NCI-H1105 (cell line): ENCODE data around the gene PCGF2.
"Not testable (repeated sequence)": the region's sequence is repeated elsewhere in the genome, so short reads cannot be mapped to it uniquely, and the experiment has no call there.

Experiments
- DNase-seq: peaks from one replicate; lab custom pipeline; 2025; lab: John Stamatoyannopoulos, UW

The PCGF2 gene

DNA sequence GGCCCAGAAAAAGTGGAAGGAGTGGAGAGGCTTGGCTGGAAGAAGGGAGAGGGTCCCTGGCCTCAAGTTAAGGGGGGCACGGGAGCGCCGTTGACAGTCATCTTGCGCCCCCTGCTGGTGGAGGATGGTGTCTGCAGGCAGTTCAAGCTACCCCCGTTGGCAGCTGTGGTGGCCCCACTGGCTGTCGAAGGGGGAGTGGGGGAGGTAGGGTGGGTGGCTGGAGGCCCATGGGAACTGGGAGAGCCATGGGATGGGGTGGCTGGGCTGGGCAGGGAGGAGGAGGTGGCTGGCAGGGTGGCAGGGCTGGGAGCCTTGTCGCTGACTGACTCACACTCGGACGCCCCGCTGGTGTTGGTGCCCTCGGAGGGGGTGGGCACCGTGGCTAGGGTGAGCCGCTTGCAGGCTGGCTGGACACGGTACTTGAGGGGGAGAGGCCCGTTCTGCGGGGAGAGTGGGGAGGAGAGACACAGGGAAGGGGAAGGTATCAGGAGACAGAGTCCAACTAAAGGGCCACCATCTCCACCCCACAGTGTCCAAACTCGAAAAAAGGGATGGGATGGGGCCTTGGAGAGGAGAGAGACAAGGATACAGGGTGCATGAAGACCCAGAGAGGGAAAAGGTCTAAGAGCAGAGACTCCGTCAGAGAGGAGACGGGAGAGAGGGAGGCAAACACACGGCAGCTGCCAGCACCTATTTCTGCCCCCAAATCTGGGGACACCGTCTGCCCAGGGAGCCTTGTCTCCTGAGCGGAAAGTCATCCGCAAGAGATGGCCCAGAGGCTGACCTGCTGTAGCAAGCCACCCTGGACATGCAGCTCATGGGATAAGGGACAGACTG lies 12.8 kb downstream of the PCGF2 start:
- peak; percentile 9 for DNase-seq

DNA sequence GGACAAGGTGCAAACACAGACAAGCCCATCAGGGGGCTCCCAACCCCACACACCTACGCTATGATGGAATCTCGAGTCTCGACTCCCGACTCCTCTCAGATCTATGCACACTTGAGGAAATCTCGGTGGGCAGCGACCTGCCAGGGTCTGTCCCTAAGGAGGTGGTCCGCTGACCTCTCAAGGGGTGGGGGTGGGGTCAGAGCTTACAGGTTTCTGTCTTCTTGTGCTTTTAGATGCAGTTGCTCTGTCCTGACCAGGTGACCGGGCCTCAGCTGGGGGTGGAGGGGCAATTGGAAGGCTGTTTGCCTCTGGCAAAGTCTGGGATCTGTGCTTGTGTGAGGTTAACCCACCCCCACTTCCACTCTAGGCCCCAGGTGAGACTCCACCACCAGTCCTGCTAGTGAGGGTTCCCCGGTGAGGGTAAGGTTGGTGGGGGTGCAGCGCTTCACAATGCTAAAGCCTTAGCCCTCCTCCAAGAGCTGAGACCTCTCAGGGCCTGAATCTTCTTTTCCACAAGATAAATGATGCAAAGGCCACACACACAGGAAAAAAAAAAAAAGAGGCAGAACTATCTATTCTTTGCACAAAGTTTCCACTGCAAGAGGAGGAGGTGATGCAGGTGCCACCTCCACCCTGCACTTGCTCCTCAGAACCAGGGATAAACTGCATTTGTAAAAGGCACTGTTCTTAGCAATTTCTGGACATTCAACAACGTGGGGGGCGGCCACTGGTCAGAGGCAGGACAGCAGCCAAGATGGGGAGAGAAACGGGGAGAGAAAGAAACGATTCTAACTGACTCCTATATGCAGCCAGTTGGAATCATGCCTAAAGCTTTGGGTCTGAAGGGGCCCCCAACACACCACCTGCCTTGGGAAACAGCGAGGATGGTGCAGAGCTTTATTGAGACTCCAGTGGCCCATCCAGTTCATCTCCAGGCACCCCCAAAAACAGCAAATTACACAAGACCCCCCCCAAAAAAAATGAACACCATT lies 13.9 kb downstream of the PCGF2 start:
- DNase-seq = no peak

DNA sequence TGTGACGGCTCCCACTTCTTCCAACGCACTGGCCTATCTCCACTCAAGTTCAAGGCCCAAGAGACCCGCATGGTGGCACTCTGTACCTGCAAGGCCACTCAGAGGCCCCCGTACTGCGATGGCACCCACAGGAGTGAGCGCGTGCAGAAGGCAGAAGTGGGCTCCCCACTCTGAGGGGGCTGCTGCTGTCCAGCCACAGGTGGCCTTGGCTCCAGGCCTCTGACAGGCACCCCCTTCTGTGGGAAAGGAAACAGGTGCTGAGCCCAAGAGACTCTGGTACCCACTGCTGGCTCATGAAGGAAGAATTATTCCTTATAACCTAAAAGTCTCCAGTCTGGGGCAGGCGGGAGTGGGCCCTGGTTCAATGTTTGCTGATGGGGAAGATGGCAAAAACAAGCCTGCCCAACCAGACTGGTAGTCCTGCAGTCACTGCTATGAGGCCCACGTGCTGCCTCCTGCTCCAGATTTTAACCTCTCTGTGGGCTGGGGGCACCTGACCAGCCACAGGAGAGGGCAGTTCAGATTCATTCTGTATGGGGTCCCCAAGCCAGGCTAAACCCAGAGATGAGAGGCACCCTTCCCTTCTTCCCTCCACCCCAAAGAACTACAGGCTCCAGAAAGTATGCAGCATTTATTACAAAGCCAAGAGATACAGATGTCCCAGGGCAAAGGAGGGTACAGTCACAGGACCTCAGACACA lies 14.7 kb downstream of the PCGF2 start:
- no peak for DNase-seq

DNA sequence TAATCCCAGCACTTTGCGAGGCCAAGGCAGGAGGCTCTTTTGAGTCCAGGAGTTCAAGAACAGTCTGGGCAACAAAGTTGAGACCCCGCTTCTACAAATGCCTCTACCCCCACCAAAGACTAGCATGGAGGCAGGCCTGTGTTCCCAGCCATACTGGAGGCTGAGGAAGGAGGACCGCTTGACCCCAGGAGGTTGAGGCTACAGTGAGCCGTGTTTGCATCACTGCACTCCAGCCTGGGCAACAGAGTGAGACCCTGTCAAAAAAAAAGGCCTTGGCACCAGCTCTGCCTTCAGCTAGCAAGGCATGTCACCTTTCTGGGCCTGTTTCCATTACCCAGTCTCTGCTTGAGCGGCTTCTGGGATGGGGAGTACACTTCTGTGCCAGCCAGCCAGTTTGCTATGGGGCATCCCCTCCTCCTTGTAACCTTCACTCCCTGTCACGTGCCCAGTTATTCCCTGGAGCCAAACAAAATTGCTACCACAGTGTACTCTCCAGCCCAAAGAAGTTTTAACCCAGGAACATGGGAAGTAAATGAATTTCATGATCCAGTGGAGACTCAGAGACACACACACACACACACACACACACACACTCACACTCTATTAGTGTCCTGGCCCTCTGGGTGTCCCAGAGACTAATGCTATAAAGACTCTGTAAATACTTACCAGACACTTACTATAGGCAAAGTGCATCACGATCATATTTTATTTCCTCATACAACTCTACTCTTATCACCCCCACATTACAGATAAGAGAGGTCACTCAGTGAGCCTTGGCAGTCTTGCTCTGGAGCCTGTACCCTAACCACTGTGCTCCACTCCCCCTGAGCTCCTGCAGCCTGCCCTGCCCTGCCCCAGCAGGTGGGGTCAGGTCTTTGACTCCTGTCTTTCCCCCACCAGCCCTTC lies 15.5 kb downstream of the PCGF2 start:
- no peak for DNase-seq

DNA sequence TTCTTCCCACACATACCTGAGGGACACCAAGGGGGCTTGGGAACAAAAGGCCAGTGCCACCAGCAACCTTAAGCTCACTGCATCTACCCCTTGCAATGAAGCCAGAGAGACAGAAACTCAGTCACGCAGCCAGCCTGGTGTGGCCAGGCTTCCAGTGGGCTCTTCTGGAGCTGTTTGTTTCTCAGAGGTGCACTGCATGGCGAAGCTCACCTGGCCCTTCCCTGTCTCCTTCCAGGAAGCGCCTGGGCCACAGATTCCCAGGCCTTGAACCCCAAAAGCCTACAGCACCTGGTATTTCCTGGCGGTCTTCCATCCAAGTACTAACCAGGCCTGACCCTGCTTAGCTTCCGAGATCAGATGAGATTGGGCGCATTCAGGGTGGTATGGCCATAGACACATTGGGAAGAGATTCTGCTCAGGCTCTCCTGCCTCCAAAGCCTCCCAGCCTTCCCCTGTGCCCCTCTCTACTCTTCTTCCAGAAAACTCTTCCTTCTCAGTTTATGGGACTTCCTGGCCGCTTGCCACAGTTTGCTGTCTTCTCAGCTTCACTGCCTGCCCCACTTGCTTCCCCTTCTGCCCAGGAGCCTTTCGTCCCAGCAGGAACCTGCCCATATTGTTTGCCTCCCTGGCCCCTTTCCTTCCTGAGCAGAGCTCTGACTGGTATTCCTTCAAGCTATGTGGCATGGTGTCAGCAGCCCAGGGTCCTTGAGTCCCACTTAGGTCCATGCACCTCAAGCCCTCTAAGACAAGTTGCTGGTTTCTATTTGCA lies 16.4 kb downstream of the PCGF2 start:
- no peak for DNase-seq

DNA sequence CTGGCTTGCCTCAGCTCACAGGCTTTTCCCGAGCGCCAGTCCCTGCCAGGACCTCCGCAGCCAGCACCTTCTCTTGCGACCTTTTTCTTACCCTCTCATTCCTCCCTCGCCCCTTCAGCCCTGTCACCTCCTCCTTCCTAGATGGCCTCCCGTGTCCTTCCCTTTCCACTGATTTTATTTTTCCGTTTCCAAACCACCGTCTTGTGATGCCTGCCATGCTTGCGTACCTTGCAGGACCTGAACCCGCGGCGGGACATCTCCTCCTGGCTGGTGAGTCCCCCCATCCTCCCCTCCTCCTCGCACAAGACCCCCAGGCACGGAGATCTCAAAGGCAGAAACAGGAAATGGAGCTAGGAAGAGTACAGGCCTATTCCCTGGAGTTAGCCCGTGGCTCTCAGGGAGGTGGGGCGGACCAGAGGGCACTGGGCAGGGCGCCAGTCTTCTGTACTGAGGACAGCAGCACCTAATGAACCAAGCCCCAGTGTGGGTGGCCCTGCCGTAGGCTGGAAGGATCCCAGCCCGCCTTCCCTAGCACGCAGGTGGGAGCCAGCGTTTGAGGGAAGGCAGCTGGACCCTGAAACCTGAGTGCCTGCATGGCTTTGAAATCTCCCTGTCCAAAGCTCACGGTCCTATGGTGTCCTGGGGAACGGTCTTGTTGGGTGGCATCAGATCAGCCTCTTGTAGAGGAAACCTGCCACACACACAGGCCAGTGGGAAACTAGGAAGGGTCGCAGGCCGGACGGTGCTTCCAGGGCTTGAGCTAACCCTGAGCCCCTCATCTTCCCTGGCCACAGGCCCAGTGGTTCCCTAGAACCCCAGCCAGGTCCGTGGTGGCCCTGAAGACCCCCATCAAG lies 17.4 kb downstream of the PCGF2 start:
- peak; percentile 71 for DNase-seq

DNA sequence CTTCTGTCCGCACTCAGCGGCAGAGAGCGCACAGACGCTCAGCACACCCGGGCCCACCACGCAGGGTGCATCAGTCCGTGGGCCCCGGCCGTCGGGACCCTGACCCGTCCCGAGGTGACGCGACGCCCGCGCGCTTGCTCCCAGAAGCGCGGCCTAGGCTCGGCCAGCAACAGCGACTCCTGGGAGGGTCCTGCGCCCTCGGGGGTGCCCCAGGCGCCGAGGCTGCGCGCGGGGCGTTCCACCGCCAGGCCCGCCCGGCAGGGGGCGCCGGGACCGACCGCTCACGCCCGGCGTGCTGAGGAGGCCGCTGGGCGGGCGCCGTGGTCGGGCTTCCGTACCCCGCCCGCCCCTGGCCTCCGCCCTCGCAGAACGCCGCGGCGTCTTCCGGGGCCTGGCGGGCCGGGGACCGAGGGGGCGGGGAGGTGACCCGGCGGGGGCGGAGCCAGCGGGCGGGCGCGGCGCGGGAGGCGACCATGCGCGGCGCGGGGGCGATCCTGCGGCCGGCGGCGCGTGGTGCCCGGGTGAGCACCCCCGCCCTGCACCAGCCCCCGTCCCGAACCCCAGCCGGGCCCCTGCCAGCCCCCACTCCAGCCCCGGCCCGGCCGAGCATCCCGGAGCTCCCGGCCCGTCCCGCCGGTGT lies 18.1 kb downstream of the PCGF2 start, which contains the start of gene CISD3:
CISD3 (plus strand) TSS at position 456 of the 640 bp plus-strand sequence; CDS start at position 474, 18 bp downstream.
- peak; percentile 74 for DNase-seq

DNA sequence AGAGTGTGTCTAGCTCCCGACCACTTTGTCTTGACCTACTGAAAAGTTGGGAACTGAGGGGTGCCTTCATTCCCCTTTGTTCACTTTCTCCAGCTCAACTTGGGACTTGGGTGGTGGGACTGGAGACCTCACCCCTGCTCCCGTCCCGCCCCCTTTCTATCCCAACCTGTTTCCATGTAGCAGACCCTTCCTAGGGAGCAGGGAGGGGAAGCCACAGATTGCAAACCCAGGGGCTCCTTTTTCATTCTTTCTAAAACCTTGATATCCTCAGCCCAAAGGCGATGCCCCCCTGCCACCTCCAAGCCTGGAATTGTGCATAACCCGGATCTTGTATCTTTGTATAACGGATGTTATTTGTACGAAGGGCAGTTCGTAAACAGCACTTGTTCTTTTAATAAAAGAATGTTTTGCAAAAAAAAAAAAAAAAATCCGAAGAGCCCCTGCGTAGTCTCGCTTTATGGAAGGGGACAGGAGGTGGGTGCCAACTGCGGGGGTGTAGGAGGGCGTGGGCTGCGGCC lies 18.7 kb downstream of the PCGF2 start:
- no peak for DNase-seq

DNA sequence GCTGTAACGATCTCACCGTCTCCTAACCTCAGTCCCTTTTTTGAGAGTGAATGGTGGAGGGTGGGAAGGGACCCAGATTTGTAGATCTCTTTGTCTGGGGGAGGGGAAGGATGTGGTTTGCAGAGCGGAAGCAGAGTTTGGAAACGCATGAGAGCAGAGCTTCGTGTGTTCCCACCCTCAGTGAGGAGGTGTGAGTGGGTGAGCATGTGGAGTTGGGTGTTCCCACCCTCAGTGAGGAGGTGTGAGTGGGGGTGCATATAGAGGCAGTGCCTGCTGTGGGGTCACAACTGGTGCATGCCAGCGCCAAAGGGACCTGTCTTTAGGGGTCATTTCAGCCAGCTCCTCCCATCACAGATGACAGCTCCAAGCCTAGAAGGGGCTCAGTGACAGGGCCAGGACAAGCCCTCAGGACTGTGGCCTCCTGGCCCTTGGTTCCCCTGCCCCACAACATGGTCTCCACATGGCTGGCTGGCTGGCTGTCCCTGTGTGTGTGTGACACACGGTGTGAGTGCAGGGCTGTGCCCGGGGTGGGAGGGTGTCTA lies 19.8 kb downstream of the PCGF2 start:
- no peak for DNase-seq

DNA sequence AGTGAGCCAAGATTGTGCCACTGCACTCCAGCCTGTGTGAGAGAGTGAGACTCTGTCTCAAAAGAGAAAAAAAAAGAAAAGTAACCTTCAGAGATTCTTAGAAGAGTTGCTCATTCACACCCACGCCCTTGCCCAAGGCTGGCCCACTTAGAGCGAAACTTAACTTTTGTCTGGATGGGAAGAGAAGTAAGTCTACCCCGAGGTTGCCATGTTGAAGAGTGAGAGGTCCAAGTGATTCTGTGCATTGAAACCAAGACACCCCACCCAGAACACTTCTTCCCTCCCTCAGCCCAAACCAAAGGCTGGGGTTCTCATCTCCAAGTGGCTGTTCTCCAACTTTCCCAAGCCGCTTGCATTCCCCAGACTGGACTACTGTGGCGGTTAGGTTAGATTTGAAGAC lies 20.4 kb downstream of the PCGF2 start:
- DNase-seq = no peak

DNA sequence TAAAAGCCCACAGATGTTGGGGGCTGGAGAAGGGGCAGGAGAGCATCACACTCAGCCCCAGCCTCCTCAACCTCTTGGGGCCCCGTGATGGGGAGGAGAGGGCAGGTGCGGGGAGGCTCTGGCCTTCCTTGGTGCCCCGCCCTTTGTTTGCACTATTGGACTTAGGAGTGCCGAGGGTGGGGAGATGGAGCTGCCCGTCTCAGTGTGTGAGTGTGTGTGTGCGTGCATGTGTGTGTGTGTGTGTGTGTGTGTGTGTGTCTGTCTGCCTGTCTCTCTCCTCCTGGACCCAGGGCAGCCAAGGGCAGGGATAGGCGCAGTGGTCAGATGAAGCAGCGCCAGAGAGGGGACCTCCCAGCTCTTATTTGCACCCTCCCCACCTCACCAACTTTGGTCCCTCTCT lies 22.0 kb downstream of the PCGF2 start:
- DNase-seq = not testable (repeated sequence)

DNA sequence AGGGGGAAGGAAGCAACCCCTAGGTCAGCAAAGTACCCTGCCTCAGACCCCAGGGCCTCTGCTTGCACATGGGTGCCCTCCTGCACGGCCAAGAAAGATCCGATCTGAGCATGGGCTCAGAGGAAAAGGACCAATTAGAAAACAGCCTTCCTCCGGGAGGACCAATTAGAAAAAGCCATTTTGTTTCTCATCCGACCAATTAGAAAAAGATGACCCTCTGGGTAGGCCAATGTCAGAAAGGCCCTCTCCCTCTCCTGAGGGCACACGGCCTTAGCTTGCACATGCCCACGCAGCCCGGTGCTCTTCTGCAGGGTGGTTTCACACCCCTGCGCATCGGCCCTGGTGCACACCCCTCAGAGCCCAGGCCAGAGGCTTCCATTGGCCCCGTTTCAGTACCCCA lies 23.1 kb downstream of the PCGF2 start:
- DNase-seq = no peak

DNA sequence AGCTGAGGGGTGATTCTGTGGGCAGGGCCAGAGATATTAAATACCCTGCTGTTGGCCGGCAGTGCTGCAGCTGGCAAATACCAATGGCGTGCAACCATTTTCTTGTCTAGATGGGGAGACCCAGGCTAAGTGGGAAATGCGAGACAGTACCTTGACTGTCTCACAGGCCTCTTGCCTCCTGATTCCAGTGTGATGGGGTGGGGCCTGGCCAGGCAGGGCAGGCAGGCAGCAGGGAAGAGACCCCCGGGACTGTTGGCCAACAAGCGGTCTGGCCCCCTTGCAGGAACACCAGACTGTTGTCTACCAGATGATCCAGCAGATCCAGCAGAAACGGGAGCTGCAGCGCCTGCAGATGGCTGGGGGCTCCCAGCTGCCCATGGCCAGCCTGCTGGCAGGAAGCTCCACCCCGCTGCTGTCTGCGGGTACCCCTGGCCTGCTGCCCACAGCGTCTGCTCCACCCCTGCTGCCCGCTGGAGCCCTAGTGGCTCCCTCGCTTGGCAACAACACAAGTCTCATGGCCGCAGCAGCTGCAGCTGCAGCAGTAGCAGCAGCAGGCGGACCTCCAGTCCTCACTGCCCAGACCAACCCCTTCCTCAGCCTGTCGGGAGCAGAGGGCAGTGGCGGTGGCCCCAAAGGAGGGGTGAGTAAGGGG lies 23.7 kb downstream of the PCGF2 start:
- DNase-seq = peak; percentile 82

DNA sequence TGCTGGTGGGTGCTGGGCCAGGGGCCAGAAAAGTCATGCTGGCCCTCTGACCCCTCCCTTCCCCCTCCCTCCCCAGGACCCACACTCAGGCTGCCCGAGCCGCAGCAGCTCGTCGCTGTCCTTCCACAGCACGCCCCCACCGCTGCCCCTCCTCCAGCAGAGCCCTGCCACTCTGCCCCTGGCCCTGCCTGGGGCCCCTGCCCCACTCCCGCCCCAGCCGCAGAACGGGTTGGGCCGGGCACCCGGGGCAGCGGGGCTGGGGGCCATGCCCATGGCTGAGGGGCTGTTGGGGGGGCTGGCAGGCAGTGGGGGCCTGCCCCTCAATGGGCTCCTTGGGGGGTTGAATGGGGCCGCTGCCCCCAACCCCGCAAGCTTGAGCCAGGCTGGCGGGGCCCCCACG lies 26.3 kb downstream of the PCGF2 start:
- DNase-seq = no peak

DNA sequence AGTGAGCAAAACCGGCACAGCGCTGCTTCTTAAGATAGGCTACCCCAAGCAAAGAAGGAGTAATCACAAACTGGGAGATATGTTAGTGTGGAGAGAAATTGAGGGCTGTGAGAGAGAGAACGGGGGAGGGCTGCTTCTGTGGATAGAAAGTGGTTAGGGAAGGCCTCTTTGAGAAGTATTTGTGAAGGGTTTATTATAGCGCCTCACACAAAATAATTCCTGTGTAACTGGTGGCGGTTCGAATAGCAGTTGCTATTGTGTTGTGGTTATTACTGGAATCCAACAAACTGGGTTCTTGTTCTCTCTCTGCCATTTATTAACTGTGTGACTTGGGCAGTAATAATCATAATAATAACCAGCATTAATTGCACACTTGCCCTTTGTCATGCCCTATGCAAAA lies 27.2 kb downstream of the PCGF2 start:
- no peak for DNase-seq

DNA sequence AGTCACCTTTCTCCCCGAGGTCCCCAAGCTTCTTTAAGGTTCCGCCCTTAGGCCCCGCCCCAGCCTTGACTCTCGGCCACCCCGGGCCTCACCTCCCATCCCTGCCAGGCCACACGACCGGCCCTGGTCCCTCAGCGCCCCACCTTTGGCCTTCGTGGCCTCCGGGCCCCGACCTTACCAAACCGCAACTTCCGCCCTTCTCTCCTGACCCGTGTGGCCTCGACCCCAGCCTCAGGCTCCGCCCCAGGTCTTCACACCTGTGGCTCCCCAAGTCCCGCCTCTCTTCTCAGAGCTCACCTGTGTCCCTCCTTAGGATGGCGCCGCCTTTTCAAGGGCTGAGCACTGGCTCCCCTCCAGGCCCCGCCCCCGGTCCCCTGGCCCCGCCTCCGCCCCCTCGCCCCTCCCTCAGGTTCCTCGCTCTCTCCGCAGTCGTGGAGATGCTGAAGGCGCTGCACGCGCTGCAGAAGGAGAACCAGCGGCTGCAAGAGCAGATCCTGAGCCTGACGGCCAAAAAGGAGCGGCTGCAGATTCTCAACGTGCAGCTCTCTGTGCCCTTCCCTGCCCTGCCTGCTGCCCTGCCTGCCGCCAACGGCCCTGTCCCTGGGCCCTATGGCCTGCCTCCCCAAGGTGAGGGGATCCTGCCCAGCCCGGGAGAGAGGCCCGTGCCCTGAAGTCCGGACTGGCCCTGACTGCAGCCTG lies 28.0 kb downstream of the PCGF2 start:
- no peak for DNase-seq

DNA sequence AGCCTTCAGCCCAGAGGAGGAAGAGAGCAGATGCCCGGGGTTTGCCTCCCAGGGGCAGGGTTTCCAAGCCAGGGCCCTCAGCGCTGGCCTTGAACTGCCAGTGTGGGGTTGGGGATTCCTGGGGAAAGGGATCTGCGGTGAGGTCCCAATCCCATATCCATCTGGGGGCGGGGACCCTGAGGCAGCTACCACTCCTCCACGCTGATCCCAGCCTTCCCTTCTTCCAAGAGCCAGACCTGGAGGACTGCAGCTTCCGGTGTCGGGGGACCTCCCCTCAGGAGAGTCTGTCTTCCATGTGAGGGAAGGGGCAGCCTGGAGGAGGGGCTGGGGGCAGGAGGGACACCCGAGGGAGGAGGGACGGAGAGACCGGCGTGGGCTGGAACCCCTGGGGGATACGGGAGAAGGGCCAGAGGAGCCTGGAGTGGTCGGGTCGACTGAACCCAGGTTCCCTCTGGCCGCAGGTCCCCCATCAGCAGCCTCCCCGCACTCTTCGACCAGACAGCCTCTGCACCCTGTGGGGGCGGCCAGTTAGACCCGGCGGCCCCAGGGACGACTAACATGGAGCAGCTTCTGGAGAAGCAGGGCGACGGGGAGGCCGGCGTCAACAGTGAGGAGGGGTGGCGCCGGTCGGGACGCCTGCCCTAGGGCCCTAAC lies 28.7 kb downstream of the PCGF2 start:
- DNase-seq = no peak
